ENCODE data around the gene KDM4B.

DNA sequence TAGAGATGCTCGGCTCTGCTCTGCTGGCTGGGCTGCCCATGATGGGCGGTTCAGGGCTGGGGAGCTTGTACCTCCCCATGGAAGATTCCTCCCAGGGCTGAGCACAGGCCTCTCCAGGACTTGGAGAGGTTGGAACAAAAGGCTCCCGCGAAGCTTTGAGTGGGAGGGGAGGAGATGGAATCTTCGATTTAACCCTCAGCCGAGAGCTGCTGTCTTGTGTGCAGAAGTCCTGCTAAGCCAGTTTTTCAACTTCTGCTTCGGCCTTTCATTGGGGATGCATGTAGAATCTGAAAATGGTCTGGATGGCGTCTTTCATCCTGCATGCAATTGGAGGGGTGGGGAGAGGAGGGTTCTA lies 163.3 kb downstream of the KDM4B start:
- TF ChIP-seq CTCF (IDR thresholded peaks at IDR 0.05) (no peak), POLR2A (IDR thresholded peaks at IDR 0.05) (no peak)

Measured in uterus (tissue), 2 donors.